HEK293T (cell line): ENCODE results near the gene STK39.

Experiments
- CTCF ChIA-PET: fragments of 350-600 bp; formaldehyde crosslinking; extraction: SDS; loops from one replicate; lab custom pipeline; 2021; ENCODE audit warnings: antibody characterized with exemption, inconsistent platforms; lab: Yijun Ruan, JAX
- POLR2A ChIA-PET: fragments of 350-600 bp; formaldehyde crosslinking; extraction: SDS; loops from one replicate; lab custom pipeline; 2020; ENCODE audit warnings: antibody characterized with exemption, inconsistent platforms; lab: Yijun Ruan, JAX
- DNase-seq: peaks from one replicate; pipeline ENCODE4 v3.0.0; 2012; ENCODE audit warnings: mixed read lengths; ENCODE audit errors: extremely low spot score
- ARNT ChIP-seq: fragments of 450-650 bp; IDR thresholded peaks from 2 replicates; pipeline ENCODE4 v1.6.1; 2017; ENCODE audit warnings: mild to moderate bottlenecking
- BHLHE40 ChIP-seq: fragments of 450-650 bp; IDR thresholded peaks from 2 replicates; pipeline ENCODE4 v1.6.1; 2016; ENCODE audit warnings: mild to moderate bottlenecking, moderate library complexity, borderline replicate concordance
- CTBP1 ChIP-seq: fragments of 450-650 bp; IDR thresholded peaks from 2 replicates; pipeline ENCODE4 v1.6.1; 2016; ENCODE audit warnings: borderline replicate concordance
- ELF4 ChIP-seq: fragments of 450-650 bp; IDR thresholded peaks from 2 replicates; pipeline ENCODE4 v1.6.1; 2017; ENCODE audit warnings: antibody characterized with exemption
- FOXA1 ChIP-seq: fragments of 450-650 bp; IDR thresholded peaks from 2 replicates; pipeline ENCODE4 v1.6.1; 2016; ENCODE audit warnings: mild to moderate bottlenecking
- FOXK2 ChIP-seq: fragments of 450-650 bp; IDR thresholded peaks from 2 replicates; pipeline ENCODE4 v1.6.1; 2016; ENCODE audit warnings: mild to moderate bottlenecking
- FOXM1 ChIP-seq: fragments of 450-650 bp; IDR thresholded peaks from 2 replicates; pipeline ENCODE4 v1.6.1; 2017; ENCODE audit warnings: mild to moderate bottlenecking, borderline replicate concordance
- HDGF ChIP-seq: fragments of 450-650 bp; IDR thresholded peaks from 2 replicates; pipeline ENCODE4 v1.6.1; 2017; ENCODE audit warnings: antibody characterized with exemption, borderline replicate concordance
- L3MBTL2 ChIP-seq: fragments of 450-650 bp; conservative IDR thresholded peaks from 2 replicates; pipeline ENCODE4 v1.6.1; 2016; ENCODE audit warnings: mild to moderate bottlenecking
- LEF1 ChIP-seq: fragments of 450-650 bp; IDR thresholded peaks from 2 replicates; pipeline ENCODE4 v1.6.1; 2017; ENCODE audit warnings: mild to moderate bottlenecking, borderline replicate concordance
- NFRKB ChIP-seq: fragments of 450-650 bp; IDR thresholded peaks from 2 replicates; pipeline ENCODE4 v1.6.1; 2016; ENCODE audit warnings: mild to moderate bottlenecking, moderate library complexity
- PKNOX1 ChIP-seq: fragments of 450-650 bp; IDR thresholded peaks from 2 replicates; pipeline ENCODE4 v1.6.1; 2016
- SP1 ChIP-seq: fragments of 450-650 bp; IDR thresholded peaks from 2 replicates; pipeline ENCODE4 v1.6.1; 2017
- SUZ12 ChIP-seq: fragments of 450-650 bp; IDR thresholded peaks from 2 replicates; pipeline ENCODE4 v1.6.1; 2016; ENCODE audit warnings: mild to moderate bottlenecking
- TARDBP ChIP-seq: fragments of 450-650 bp; IDR thresholded peaks from 2 replicates; pipeline ENCODE4 v1.6.1; 2016
- ZNF384 ChIP-seq: fragments of 450-650 bp; IDR thresholded peaks from 2 replicates; pipeline ENCODE4 v1.6.1; 2016

Gene STK39

GRCh38 chr2:168114619-168115018 is 132.8 kb downstream of the STK39 start:
- ChIA-PET CTCF (no interaction called here), POLR2A (no interaction called here)
- no peak for TF ChIP-seq FOXK2
- no peak for TF ChIP-seq SP1
- no peak for TF ChIP-seq FOXM1
- TF ChIP-seq NFRKB, result no peak
- TF ChIP-seq PKNOX1, result no peak
- TF ChIP-seq ZNF384, result no peak
- TF ChIP-seq CTBP1, result no peak
- TF ChIP-seq BHLHE40, result no peak
- DNase-seq, result no peak

- ChIA-PET CTCF (no interaction called here), POLR2A (no interaction called here)
- no peak for DNase-seq
- TF ChIP-seq HDGF (no peak), TARDBP (no peak), NFRKB (no peak), BHLHE40 (no peak), SP1 (no peak), FOXM1 (no peak), FOXK2 (no peak), ZNF384 (no peak), CTBP1 (no peak)
Measured at GRCh38 chr2:168114040-168114439, 133.4 kb downstream of the STK39 start.

- POLR2A ChIA-PET, result no interaction called here
- CTCF ChIA-PET, result interaction anchor here (1.0 kb wide), 1 partner anchor 12 kb away, joined by 3 read pairs; no protein-coding TSS in a partner anchor
- no peak for TF ChIP-seq ARNT
- no peak for TF ChIP-seq ZNF384
- DNase-seq, result no peak
Measured at GRCh38 chr2:168107322-168107721, 140.1 kb downstream of the STK39 start.

- TF ChIP-seq ARNT, result no peak
- no peak for TF ChIP-seq SP1
- TF ChIP-seq L3MBTL2, result no peak
- no peak for TF ChIP-seq SUZ12
- no peak for TF ChIP-seq ELF4
- TF ChIP-seq LEF1, result no peak
- TF ChIP-seq FOXK2, result no peak
- no peak for TF ChIP-seq CTBP1
- no peak for TF ChIP-seq HDGF
- no peak for TF ChIP-seq FOXA1
- TF ChIP-seq TARDBP, result no peak
- no peak for TF ChIP-seq FOXM1
- TF ChIP-seq NFRKB, result no peak
- TF ChIP-seq BHLHE40, result no peak
- no peak for TF ChIP-seq ZNF384
- no peak for TF ChIP-seq PKNOX1
- POLR2A ChIA-PET, result no interaction called here
- DNase-seq, result no peak
- CTCF ChIA-PET, result interaction anchor here (2.4 kb wide), 1 partner anchor 14 kb away, joined by 9 read pairs; no protein-coding TSS in a partner anchor
Measured at GRCh38 chr2:168105127-168105683, 142.2 kb downstream of the STK39 start.

GRCh38 chr2:168097431-168097830 is 150.0 kb downstream of the STK39 start:
- TF ChIP-seq CTBP1, result no peak
- TF ChIP-seq TARDBP, result no peak
- TF ChIP-seq HDGF, result no peak
- ChIA-PET POLR2A (no interaction called here), CTCF (no interaction called here)
- DNase-seq, result no peak

- no peak for TF ChIP-seq SP1
- TF ChIP-seq ZNF384, result no peak
- no peak for DNase-seq
- POLR2A ChIA-PET, result no interaction called here
- CTCF ChIA-PET, result no interaction called here
Measured at GRCh38 chr2:168096158-168096557, 151.2 kb downstream of the STK39 start.

GRCh38 chr2:168091986-168092385 is 155.4 kb downstream of the STK39 start:
- TF ChIP-seq SUZ12, result no peak
- no peak for TF ChIP-seq CTBP1
- no peak for TF ChIP-seq TARDBP
- TF ChIP-seq NFRKB, result no peak
- TF ChIP-seq SP1, result no peak
- no peak for TF ChIP-seq ELF4
- TF ChIP-seq BHLHE40, result no peak
- TF ChIP-seq PKNOX1, result no peak
- no peak for TF ChIP-seq ARNT
- TF ChIP-seq FOXK2, result no peak
- TF ChIP-seq HDGF, result no peak
- no peak for TF ChIP-seq L3MBTL2
- CTCF ChIA-PET, result no interaction called here
- POLR2A ChIA-PET, result no interaction called here
- DNase-seq, result no peak
